T47D (cell line): Measurements from ENCODE around the gene RHBDF2.

ENCODE experiments used
- DNase-seq, 2 experiments: peaks; one replicate each; pipeline versions ENCODE4 v3.0.0 to v3.0.0-alpha.2; 2011 to 2012; ENCODE audit warnings: low read depth in 1 of 2, low spot score in 1 of 2
- JUND ChIP-seq: IDR thresholded peaks from 2 replicates; pipeline ENCODE4 v1.6.1; 2012; ENCODE audit warnings: low read depth
- in situ Hi-C: cut with HindIII; loops from 2 replicates; pipeline ENCODE4 v1.10.0; 2016; ENCODE audit warnings: low sequenced_read_pairs, low pct_unique_long_range_greater_than_20kb

RHBDF2 gene

GRCh38 chr17:76473541-76473985, 27.7 kb downstream of the RHBDF2 start:
- no peak for TF ChIP-seq JUND
- DNase-seq = no peak
- in situ Hi-C loops = no loop called here

GRCh38 chr17:76472726-76473125, 28.5 kb downstream of the RHBDF2 start:
- in situ Hi-C loops = no loop called here
- TF ChIP-seq JUND = no peak
- no peak for DNase-seq

GRCh38 chr17:76472258-76472645, 29.0 kb downstream of the RHBDF2 start:
- in situ Hi-C loops = no loop called here
- no peak for DNase-seq
- no peak for TF ChIP-seq JUND

DNA sequence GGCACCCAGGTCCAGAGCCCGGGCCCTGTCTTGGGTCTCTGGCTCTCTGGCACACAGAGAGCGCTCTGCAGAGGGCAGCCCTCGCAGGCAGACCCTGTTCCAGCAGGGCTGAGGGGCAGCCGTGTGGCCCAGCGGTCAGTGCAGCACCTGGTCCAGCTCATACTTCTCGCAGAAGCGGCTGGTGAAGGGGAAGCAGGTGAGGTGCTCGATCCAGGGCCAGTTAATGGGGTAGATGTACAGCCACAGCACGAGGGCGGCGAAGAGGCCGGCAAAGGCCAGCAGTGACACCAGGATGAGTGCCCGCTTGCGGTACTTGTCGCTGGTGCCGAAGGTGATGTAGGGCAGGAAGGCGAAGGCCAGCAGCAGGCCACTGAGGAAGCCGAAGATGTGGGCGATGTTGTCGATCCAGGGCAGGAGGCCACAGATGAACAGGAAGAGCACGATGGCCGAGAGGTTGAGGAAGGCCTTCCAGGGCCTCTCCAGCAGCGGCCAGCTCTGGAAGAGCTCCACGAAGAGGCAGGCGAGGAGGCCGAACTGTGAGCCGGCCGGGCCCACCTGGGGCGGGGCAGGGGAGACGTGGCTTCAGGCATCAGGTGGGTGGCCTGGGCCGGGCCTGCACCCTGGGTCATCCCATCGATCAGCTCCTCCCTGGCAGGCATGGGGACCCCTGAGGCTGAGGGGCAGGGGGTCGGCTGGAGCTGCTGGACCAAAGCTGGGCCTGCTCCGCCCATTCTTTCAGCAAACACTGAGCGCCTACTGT, 29.5 kb downstream of the RHBDF2 start:
- DNase-seq = no peak
- TF ChIP-seq JUND = no peak
- in situ Hi-C loops = no loop called here

- no peak for TF ChIP-seq JUND
- in situ Hi-C loops = no loop called here
- DNase-seq = no peak
Observed at GRCh38 chr17:76469991-76470739, 31.1 kb downstream of the RHBDF2 start.

DNA sequence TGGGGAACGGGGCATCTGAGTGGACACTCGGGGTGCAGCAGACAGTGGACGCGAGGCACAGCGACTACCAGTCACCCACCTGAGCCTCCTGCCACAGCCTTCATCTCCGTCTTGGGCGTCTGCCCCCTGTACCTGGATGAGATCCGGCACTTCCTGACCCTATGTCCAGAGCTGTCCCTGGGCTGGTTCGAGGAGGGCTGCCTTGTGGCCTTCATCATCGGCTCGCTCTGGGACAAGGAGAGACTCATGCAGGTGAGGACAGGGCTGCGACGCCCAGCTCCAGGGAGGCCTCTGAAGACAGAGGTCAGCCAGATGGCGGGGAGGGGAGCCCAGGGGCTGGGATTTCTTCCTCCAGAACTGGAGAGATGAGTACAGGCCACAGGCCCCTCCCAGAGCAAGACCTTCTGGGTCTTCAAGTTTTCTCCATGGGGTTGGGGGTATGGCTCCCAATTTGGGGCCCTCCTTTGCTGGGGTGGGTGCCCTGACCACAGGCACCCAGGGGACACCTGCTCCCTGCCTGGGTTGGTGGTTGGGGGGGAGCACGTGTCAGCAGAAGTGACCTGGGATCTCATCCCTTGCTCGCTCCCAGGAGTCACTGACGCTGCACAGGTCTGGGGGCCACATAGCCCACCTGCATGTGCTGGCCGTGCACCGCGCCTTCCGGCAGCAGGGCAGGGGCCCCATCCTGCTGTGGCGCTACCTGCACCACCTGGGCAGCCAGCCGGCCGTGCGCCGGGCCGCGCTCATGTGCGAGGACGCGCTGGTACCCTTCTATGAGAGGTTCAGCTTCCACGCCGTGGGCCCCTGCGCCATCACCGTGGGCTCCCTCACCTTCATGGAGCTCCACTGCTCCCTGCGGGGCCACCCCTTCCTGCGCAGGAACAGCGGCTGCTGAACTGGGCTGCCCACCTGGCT, 31.9 kb downstream of the RHBDF2 start:
- TF ChIP-seq JUND = no peak
- DNase-seq = no peak
- in situ Hi-C loops = no loop called here

DNA sequence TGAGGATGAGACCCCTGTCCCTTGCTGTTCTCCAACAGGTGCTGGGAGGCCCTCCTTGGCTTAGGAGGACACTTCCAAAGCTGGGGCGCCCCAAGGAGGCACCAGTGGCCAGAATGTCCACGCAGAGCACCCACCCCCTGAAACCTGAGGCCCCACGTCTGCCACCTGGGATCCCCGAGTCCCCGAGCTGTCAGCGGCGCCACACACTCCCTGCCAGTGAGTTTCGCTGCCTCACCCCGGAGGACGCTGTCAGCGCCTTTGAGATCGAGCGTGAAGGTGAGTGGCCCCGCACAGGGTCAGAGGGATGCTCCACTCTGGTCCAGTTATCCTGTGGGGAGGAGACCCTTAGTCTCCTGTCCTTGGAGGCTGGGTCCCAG, 32.6 kb downstream of the RHBDF2 start:
- no peak for DNase-seq
- in situ Hi-C loops = no loop called here
- TF ChIP-seq JUND = no peak

DNA sequence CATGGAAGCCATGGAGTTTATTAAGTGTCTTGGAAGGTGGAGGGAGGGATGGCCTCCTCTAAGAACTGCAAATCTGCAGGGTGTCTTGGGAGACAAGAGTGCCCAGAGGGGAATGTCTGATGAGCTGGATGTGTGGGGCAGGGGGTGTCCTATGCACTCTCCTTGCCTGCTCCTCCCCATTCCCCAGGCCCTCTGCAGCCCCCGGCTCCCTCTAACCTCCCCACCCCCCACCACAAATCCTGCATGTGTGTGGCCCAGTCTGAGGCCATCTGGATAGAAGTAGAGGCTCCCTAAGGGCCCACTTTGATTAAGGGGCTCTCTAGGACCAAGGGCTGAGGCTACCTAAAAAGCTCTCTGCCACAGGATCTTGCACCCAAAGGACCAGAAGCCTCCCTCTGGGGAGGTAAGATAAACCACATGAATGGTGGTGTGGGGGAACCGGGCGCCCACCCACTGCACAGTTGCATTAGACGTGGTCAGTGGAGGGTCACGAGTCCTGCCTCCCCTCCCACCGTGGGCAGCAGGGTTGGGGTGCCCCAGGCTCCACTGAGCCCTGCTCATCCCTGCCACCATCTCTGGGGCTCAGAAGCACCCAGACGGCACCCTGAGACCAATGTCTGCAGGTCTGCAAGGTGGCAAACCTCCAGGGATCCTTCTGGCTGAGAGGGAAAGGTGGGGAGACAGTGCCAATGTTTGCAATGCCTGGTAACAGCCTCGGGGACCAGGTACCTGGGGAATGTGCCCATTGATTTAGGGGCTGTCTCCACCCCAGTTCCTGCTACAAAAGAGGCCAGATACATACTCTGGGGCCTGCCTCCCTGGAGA, 33.2 kb downstream of the RHBDF2 start:
- no peak for DNase-seq
- in situ Hi-C loops = no loop called here
- TF ChIP-seq JUND = no peak

DNA sequence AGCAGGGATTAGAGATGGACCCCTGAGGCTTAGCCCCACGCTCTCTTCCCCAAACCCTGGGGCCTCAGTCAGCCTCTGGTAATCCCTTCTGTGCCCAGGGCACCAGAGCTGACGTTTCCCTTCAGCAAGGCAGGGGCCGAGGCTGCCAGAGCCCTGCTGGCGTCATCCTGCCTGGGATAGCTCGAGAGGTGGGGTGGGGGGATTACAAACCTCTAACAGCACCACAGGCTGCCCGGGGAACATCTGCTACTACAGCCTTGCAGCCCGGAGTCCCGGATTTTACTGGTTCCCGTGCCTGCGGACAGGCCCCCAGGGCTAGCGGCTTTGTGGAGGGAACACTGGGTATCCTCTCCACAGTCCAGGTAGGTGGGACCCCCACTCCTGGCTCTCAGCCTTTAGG, 33.9 kb downstream of the RHBDF2 start, which contains the start of gene AANAT:
Gene AANAT, plus strand, starts transcription at position 238 of the 400 bp plus-strand sequence. CDS start 1,144 bp downstream, outside the sequence.
- in situ Hi-C loops = no loop called here
- DNase-seq = no peak
- no peak for TF ChIP-seq JUND

GRCh38 chr17:76466775-76467130, 34.5 kb downstream of the RHBDF2 start:
- no peak for TF ChIP-seq JUND
- no peak for DNase-seq
- in situ Hi-C loops = no loop called here

DNA sequence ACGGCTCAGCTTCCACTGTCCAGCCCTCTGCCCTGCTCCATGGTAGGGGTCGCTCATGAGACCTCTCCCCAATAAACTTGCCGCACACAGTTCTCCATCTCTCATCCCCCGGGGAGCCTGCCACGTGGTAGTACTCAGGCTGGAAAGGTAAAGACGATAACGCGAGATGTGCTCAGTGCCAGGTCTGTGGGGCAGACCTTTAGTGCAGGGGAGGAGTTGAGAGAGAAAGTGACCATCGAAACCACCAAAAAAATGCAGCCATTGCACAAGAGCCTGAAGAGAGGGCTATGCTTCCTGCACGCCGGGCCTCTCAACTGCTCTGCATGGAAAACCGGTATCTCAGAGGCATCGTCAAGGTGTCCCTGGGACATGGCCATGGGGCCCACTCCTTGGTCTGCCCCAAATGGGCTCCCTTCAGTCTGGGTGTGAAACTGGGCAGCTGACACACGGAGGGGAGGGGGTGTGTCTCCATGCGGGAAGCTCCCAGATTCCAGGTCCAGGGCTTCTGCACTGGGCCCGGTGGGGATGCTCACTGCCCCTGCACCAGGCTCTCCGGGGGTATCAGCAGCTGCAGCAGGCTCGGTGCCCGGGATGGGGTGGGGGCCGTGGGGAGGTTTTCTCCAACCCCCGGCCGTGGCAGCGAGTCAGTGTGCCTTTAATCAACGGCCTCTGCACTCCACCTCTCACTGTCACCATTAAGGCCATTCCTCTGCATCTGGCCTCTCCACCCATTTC, 38.5 kb downstream of the RHBDF2 start:
- in situ Hi-C loops = no loop called here
- TF ChIP-seq JUND = no peak

More for the DNA sequence above, 38.5 kb downstream of the RHBDF2 start:
- no peak for DNase-seq
